Caco-2 (cell line): ENCODE results near the gene TEX11. TPM values are rescaled to one million over a fixed set of nuclear protein-coding genes. Genes with fewer than 3 reads are reported as not detected.

Experiments
- BruUV-seq: library from RNA; stranded (reverse); fragments of 400-500 nt; replicated peaks from 2 replicates; lab custom pipeline; 2021; lab: Mats Ljungman, UMichigan
- CTCF ChIA-PET: fragments of 300-600 bp; sonication (Branson Sonifier 250); formaldehyde crosslinking; loops from one replicate; lab custom pipeline; 2022; ENCODE audit warnings: antibody characterized with exemption; lab: Charles Lee
- POLR2A ChIA-PET: fragments of 300-600 bp; sonication (Branson Sonifier 250); formaldehyde crosslinking; loops from one replicate; lab custom pipeline; 2022; ENCODE audit warnings: antibody characterized with exemption; lab: Charles Lee
- DNase-seq, 2 experiments: peaks; one replicate each; pipeline versions ENCODE4 v3.0.0 to v3.0.0-alpha.2; 2020 to 2022
- H3K27me3 ChIP-seq: replicated peaks from 2 replicates; pipeline ENCODE4 v1.6.0; 2011; ENCODE audit warnings: low read length; ENCODE audit not compliant: control insufficient read depth, insufficient read depth
- H3K36me3 ChIP-seq: 2 replicates; pipeline ENCODE4 v1.5.1; 2011; ENCODE audit warnings: low read length; ENCODE audit not compliant: control insufficient read depth, insufficient read depth
- H3K4me1 ChIP-seq: fragments of 250-450 bp; sonication (Bioruptor Pico); 2 replicates; pipeline ENCODE4 v1.5.1; 2020; ENCODE audit warnings: mild to moderate bottlenecking
- H3K4me3 ChIP-seq: 2 replicates; pipeline ENCODE4 v1.5.1; 2011; ENCODE audit warnings: low read depth, mild to moderate bottlenecking, control low read depth, low read length
- H3K9me3 ChIP-seq: fragments of 250-450 bp; sonication (Bioruptor Pico); 2 replicates; pipeline ENCODE4 v1.5.1; 2020; ENCODE audit warnings: mild to moderate bottlenecking, moderate library complexity
- H3K27ac Mint-ChIP-seq: one replicate; pipeline ENCODE4 v1.8.0; 2022; ENCODE audit warnings: mixed read lengths; ENCODE audit not compliant: unreplicated experiment
- H3K27me3 Mint-ChIP-seq: one replicate; pipeline ENCODE4 v1.8.0; 2022; ENCODE audit warnings: mixed read lengths; ENCODE audit not compliant: insufficient read depth, unreplicated experiment
- H3K36me3 Mint-ChIP-seq: one replicate; pipeline ENCODE4 v1.8.0; 2022; ENCODE audit warnings: mild to moderate bottlenecking, mixed read lengths; ENCODE audit not compliant: insufficient read depth, unreplicated experiment
- H3K4me1 Mint-ChIP-seq: one replicate; pipeline ENCODE4 v1.8.0; 2022; ENCODE audit warnings: low read depth, mixed read lengths; ENCODE audit not compliant: unreplicated experiment
- H3K4me3 Mint-ChIP-seq: one replicate; pipeline ENCODE4 v1.8.0; 2022; ENCODE audit warnings: mild to moderate bottlenecking, moderate library complexity, mixed read lengths; ENCODE audit not compliant: unreplicated experiment
- H3K9me3 Mint-ChIP-seq: one replicate; pipeline ENCODE4 v1.8.0; 2022; ENCODE audit warnings: mixed read lengths; ENCODE audit not compliant: unreplicated experiment
- CTCF ChIP-seq, 2 experiments: fragments of 200-600 bp in 1 of 2; IDR thresholded peaks; 1 replicate in 1 of 2; 2 replicates in 1 of 2; pipeline versions ENCODE4 v1.5.1 to v1.8.0; 2011 to 2022; ENCODE audit warnings: antibody characterized with exemption in 1 of 2, control low read depth in 1 of 2, inconsistent platforms in 1 of 2, low read depth in 1 of 2, low read length in 1 of 2, mild to moderate bottlenecking in 1 of 2, moderate library complexity in 1 of 2; ENCODE audit not compliant: insufficient read depth in 1 of 2, severe bottlenecking in 1 of 2, unreplicated experiment in 1 of 2
- intact Hi-C: fragments of 100-400 bp; cut with micrococcal nuclease; formaldehyde crosslinking; loops from one replicate; pipeline ENCODE4 v1.10.0; 2022; ENCODE audit not compliant: unreplicated experiment
- total RNA-seq: library from RNA; stranded (reverse); gene quantifications from 2 replicates; pipeline ENCODE4 v1.2.3, GENCODE V29; 2022

Gene TEX11
- total RNA-seq, 1 experiment from 2014 or later = 0.23 TPM

DNA sequence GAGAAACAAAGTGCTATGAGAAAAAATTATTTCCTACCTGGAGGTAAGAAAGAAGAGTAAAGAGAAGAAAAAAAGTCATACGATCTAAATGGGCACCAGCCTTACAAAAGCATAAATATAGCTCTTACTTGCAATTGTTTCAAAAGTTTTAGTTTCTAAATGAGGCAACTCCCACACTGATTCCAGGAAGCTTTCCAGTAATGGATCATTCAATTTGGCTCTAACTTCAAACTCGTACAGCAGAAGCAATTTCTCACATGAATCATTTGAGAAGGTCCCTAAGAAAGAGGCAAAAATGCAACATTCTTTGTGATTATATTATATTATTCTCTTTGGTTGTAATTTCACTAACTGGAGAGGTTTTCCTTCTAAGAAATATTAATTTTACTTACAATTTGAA, 354.0 kb downstream of the TEX11 start:
- intact Hi-C loops = loop anchor here (1.0 kb wide), 1 partner anchor 100 kb away; no protein-coding TSS in a partner anchor
- Histone ChIP-seq H3K4me3 (no peak overlapping the region), H3K27me3 (no peaks in the 10 kb centered on the region), H3K4me1 (peaks cover 4% of the 10 kb centered on the region; the same call in 1 of the 2 replicates), H3K9me3 (no peaks in the 10 kb centered on the region), H3K36me3 (no peaks in the 10 kb centered on the region)
- BruUV-seq = no TSS peak
- ChIA-PET POLR2A (no interaction called here), CTCF (interaction anchor here (0.6 to 1.8 kb wide), 9 partner anchors 29 to 552 kb away, joined by 3 to 15 read pairs (median 7); partner anchors contain the start of genes CXorf65 and GDPD2)
- H3K4me3 Mint-ChIP-seq = no peak overlapping the region
- no peak for DNase-seq
- no peaks in the 10 kb centered on the region for H3K36me3 Mint-ChIP-seq
- H3K27me3 Mint-ChIP-seq = no peaks in the 10 kb centered on the region
- H3K9me3 Mint-ChIP-seq = no peaks in the 10 kb centered on the region
- no peak overlapping the region for H3K27ac Mint-ChIP-seq
- TF ChIP-seq CTCF (IDR thresholded peaks at IDR 0.05; ENCODE audit: insufficient read depth in 1 of 2, low read depth in 1 of 2, low read length in 1 of 2, severe bottlenecking in 1 of 2, unreplicated experiment in 1 of 2) = no peak
- H3K4me1 Mint-ChIP-seq = peaks cover 14% of the 10 kb centered on the region

GRCh38 chrX:70554081-70554480, 354.4 kb downstream of the TEX11 start:
- H3K4me3 ChIP-seq = no peak overlapping the region
- TF ChIP-seq CTCF (IDR thresholded peaks at IDR 0.05; ENCODE audit: insufficient read depth in 1 of 2, low read depth in 1 of 2, low read length in 1 of 2, severe bottlenecking in 1 of 2, unreplicated experiment in 1 of 2) = peak in 1 of 2 experiments; percentile 28
- intact Hi-C loops = loop anchor here (1.0 kb wide), 1 partner anchor 100 kb away; no protein-coding TSS in a partner anchor
- no peaks in the 10 kb centered on the region for H3K27me3 ChIP-seq
- Mint-ChIP-seq H3K4me1 (peaks cover 14% of the 10 kb centered on the region), H3K9me3 (no peaks in the 10 kb centered on the region), H3K27me3 (no peaks in the 10 kb centered on the region), H3K27ac (no peak overlapping the region), H3K4me3 (no peak overlapping the region), H3K36me3 (no peaks in the 10 kb centered on the region)
- no TSS peak for BruUV-seq
- ChIA-PET CTCF (interaction anchor here (0.8 to 1.8 kb wide), 8 partner anchors 28 to 130 kb away, joined by 3 to 15 read pairs (median 8); partner anchors contain the start of gene GDPD2), POLR2A (no interaction called here)
- H3K36me3 ChIP-seq = no peaks in the 10 kb centered on the region
- H3K4me1 ChIP-seq = peaks cover 4% of the 10 kb centered on the region; the same call in 1 of the 2 replicates
- H3K9me3 ChIP-seq = no peaks in the 10 kb centered on the region
- peak in 1 of 2 experiments; percentile 27 for DNase-seq

DNA sequence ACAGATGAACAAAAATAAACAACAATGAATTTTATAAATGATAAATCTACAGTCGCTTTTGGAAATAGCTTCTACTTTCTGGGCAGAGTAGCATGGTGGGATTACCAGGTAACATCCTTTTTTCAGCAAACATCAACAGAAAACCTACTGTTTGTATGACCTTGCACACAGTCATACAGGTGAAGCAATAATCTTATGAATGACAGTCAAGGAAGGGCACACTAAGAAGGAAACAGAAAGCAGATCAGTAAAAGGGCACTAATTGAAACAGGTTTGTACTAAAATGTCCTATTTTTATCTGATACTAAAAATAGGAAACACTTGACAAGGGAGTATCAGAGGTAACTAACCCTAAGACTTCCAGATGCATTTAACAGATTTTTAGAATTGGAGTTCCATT, 355.0 kb downstream of the TEX11 start:
- ChIA-PET CTCF (interaction anchor here (0.8 to 1.8 kb wide), 8 partner anchors 28 to 130 kb away, joined by 3 to 15 read pairs (median 8); partner anchors contain the start of gene GDPD2), POLR2A (no interaction called here)
- no peaks in the 10 kb centered on the region for H3K9me3 Mint-ChIP-seq
- H3K4me3 Mint-ChIP-seq = no peak overlapping the region
- H3K27me3 Mint-ChIP-seq = no peaks in the 10 kb centered on the region
- Histone ChIP-seq H3K4me1 (peaks cover 4% of the 10 kb centered on the region; the same call in 1 of the 2 replicates), H3K4me3 (no peak overlapping the region), H3K27me3 (no peaks in the 10 kb centered on the region), H3K9me3 (no peaks in the 10 kb centered on the region), H3K36me3 (no peaks in the 10 kb centered on the region)
- no TSS peak for BruUV-seq
- no peak for DNase-seq
- intact Hi-C loops = no loop called here
- H3K4me1 Mint-ChIP-seq = peaks cover 14% of the 10 kb centered on the region
- TF ChIP-seq CTCF (IDR thresholded peaks at IDR 0.05; ENCODE audit: insufficient read depth in 1 of 2, low read depth in 1 of 2, low read length in 1 of 2, severe bottlenecking in 1 of 2, unreplicated experiment in 1 of 2) = no peak
- H3K27ac Mint-ChIP-seq = no peak overlapping the region
- H3K36me3 Mint-ChIP-seq = no peaks in the 10 kb centered on the region
